ENCODE results near the gene ZAR1L. TPM values are rescaled to one million over a fixed set of nuclear protein-coding genes. Genes with fewer than 3 reads are reported as not detected.

Gene ZAR1L
- total and polyA plus RNA-seq, 9 of the 15 experiments (the other 6 are each of a cell fraction or from before 2014, with no cell fraction given), result not detected

GRCh38 chr13:32315238-32316027 is at the start of gene ZAR1L, which contains the start of gene BRCA2 (continued):
- peak; percentile 58 for TF ChIP-seq HCFC1 (IDR thresholded peaks at IDR 0.05; ENCODE audit: low read depth, low read length)
- TF ChIP-seq SNRNP70 (optimal IDR thresholded peaks at IDR 0.05; ENCODE audit: low read depth, low read length), result no peak
- no peak for TF ChIP-seq CBFB (CRISPR knock-in tag; IDR thresholded peaks at IDR 0.05)
- TF ChIP-seq NR2C1 (IDR thresholded peaks at IDR 0.05), result no peak
- TF ChIP-seq NR2C1 (tag; IDR thresholded peaks at IDR 0.05), result no peak
- TF ChIP-seq ZZZ3 (IDR thresholded peaks at IDR 0.05), result no peak
- no peak for TF ChIP-seq NCOA1 (IDR thresholded peaks at IDR 0.05; ENCODE audit: low read depth)
- TF ChIP-seq ZBTB26 (CRISPR knock-in tag; IDR thresholded peaks at IDR 0.05), result no peak
- peak; percentile 74 for TF ChIP-seq GABPA (tag; conservative IDR thresholded peaks at IDR 0.05; ENCODE audit: low read depth)
- TF ChIP-seq ZKSCAN8 (CRISPR knock-in tag; IDR thresholded peaks at IDR 0.05), result no peak
- no peak for TF ChIP-seq STAT5B (CRISPR knock-in tag; IDR thresholded peaks at IDR 0.05)
- no peak for TF ChIP-seq ZKSCAN1 (IDR thresholded peaks at IDR 0.05; ENCODE audit: low read depth, low read length)
- TF ChIP-seq MTA1 (IDR thresholded peaks at IDR 0.05; ENCODE audit: borderline replicate concordance), result no peak
- TF ChIP-seq TFE3 (CRISPR knock-in tag; IDR thresholded peaks at IDR 0.05), result peak; percentile 80
- no peak for TF ChIP-seq ARHGAP35 (IDR thresholded peaks at IDR 0.05; ENCODE audit: partially characterized antibody)
- no peak; the same call in 1 of the 2 replicates for TF ChIP-seq HDAC2 (IDR thresholded peaks at IDR 0.05)
- no peak for TF ChIP-seq MLLT1 (IDR thresholded peaks at IDR 0.05)
- TF ChIP-seq POLR2B (IDR thresholded peaks at IDR 0.05; ENCODE audit: low read depth, partially characterized antibody), result peak; percentile 77
- no peak for TF ChIP-seq TSC22D4 (tag; IDR thresholded peaks at IDR 0.05)
- no peak for TF ChIP-seq PURB (CRISPR knock-in tag; IDR thresholded peaks at IDR 0.05; ENCODE audit: low read depth)
- peak; percentile 35; the same call in 1 of the 2 replicates for TF ChIP-seq TCF3 (CRISPR knock-in tag; IDR thresholded peaks at IDR 0.05)
- TF ChIP-seq MTA2 (IDR thresholded peaks at IDR 0.05; ENCODE audit: low read depth), result no peak
- no peak for TF ChIP-seq ZNF133 (CRISPR knock-in tag; IDR thresholded peaks at IDR 0.05)
- no peak for TF ChIP-seq SRSF9 (IDR thresholded peaks at IDR 0.05; ENCODE audit: borderline replicate concordance, low read depth, low read length)
- no peak for TF ChIP-seq ZC3H8 (IDR thresholded peaks at IDR 0.05)
- TF ChIP-seq ZNF311 (CRISPR knock-in tag; IDR thresholded peaks at IDR 0.05), result no peak
- no peak for TF ChIP-seq ZNF707 (CRISPR knock-in tag; conservative IDR thresholded peaks at IDR 0.05)

Measured in K562 (cell line).